Gastroesophageal sphincter (tissue), 4 donors: Measurements from ENCODE around the gene CD4. TPM values are rescaled to one million over a fixed set of nuclear protein-coding genes. Genes with fewer than 3 reads are reported as not detected.
A peak's percentile ranks its signal among the peaks of the same experiment; 100 is the strongest.

Experiments
- ATAC-seq: fragments of 150-250 bp; one replicate; pipeline ENCODE4 v1.9.1; 2016; ENCODE audit warnings: mild to moderate bottlenecking, moderate library complexity
- H3K27ac ChIP-seq, 4 donors: fragments of 200-600 bp; sonication (generic) in 3 of 4; 1 replicate in 3 of 4; 2 replicates in 1 of 4; pipeline ENCODE4 v1.5.1; 2016 to 2019
- H3K27me3 ChIP-seq: fragments of 200-600 bp; sonication (generic); one replicate; pipeline ENCODE4 v1.5.1; 2019
- H3K36me3 ChIP-seq, 2 donors: fragments of 200-600 bp; sonication (generic); one replicate each; pipeline ENCODE4 v1.5.1; 2019; ENCODE audit warnings: control low read depth in 1 of 2
- H3K4me1 ChIP-seq, 3 donors: fragments of 200-600 bp; sonication (generic); 1 replicate in 2 of 3; 2 replicates in 1 of 3; pipeline ENCODE4 v1.5.1; 2016 to 2019; ENCODE audit warnings: control low read depth in 2 of 3
- H3K4me3 ChIP-seq, 2 donors: fragments of 200-600 bp; sonication (generic); one replicate each; pipeline ENCODE4 v1.5.1; 2019; ENCODE audit warnings: mild to moderate bottlenecking in 1 of 2, moderate library complexity in 1 of 2
- H3K9me3 ChIP-seq, 3 donors: fragments of 200-600 bp; sonication (generic); one replicate each; pipeline ENCODE4 v1.5.1; 2017 to 2019; ENCODE audit warnings: control low read depth in 2 of 3
- CTCF ChIP-seq, 4 experiments: fragments of 200-600 bp in 2 of 4; fragments of 450-650 bp in 2 of 4; sonication (generic) in 1 of 4; IDR thresholded peaks; one replicate each; pipeline ENCODE4 v1.5.1; 2017 to 2019; ENCODE audit warnings: antibody characterized with exemption in 4 of 4, mild to moderate bottlenecking in 2 of 4, moderate library complexity in 2 of 4
- EP300 ChIP-seq: sonication (generic); formaldehyde crosslinking; IDR thresholded peaks from one replicate; pipeline ENCODE4 v1.6.1; 2017; ENCODE audit warnings: antibody characterized with exemption, mild to moderate bottlenecking
- POLR2A ChIP-seq, 2 donors: fragments of 450-650 bp; IDR thresholded peaks; one replicate each; pipeline ENCODE4 v1.6.1; 2017; ENCODE audit warnings: antibody characterized with exemption in 2 of 2, mild to moderate bottlenecking in 2 of 2, moderate library complexity in 1 of 2
- POLR2AphosphoS5 ChIP-seq: sonication (generic); formaldehyde crosslinking; IDR thresholded peaks from one replicate; pipeline ENCODE4 v1.6.1; 2017; ENCODE audit warnings: antibody characterized with exemption
- WGBS, 2 donors: methylation state at CpG; one replicate each; pipeline ENCODE4 v1.1.5; 2018; ENCODE audit warnings: low coverage in 1 of 2; 5-methylcytosine and 5-hydroxymethylcytosine counted together
- total RNA-seq, 4 donors: library from RNA; depleted of rRNA; stranded (reverse); fragments of >200 nt; gene quantifications; one replicate each; pipeline ENCODE4 v1.1.0, GENCODE V29; 2016

CD4 gene
- total RNA-seq, 4 donors from 2014 or later = 2.6 to 15.2 (median 9.1) TPM

- WGBS, 2 donors = 90 to 96% methylated on average over 7 to 15 of the region's 15 CpGs
- ATAC-seq = no peak
- Histone ChIP-seq H3K4me3 (peak overlapping the region in 1 of 2 donors; percentile 42), H3K27ac (no peak overlapping the region), H3K27me3 (no peaks in the 10 kb centered on the region), H3K9me3 (no peaks in the 10 kb centered on the region), H3K4me1 (peaks cover 0 to 71% (median 33%) of the 10 kb centered on the region in 3 donors), H3K36me3 (peaks cover 0 to 23% of the 10 kb centered on the region in 2 donors)
- TF ChIP-seq POLR2AphosphoS5 (no peak), POLR2A (IDR thresholded peaks at IDR 0.05) (no peak), EP300 (no peak), CTCF (IDR thresholded peaks at IDR 0.05) (no peak)
Measured at GRCh38 chr12:6774499-6775062, 14.7 kb upstream of the CD4 start.

- no peak overlapping the region for H3K27ac ChIP-seq
- H3K4me3 ChIP-seq = no peak overlapping the region
- no peak for TF ChIP-seq CTCF (IDR thresholded peaks at IDR 0.05)
- no peak for TF ChIP-seq POLR2AphosphoS5
- no peak for TF ChIP-seq POLR2A (IDR thresholded peaks at IDR 0.05)
- no peak for TF ChIP-seq EP300
- peaks cover 0 to 14% of the 10 kb centered on the region in 2 donors for H3K36me3 ChIP-seq
- H3K27me3 ChIP-seq = no peaks in the 10 kb centered on the region
- peaks cover 0 to 62% (median 30%) of the 10 kb centered on the region in 3 donors for H3K4me1 ChIP-seq
- no peak for ATAC-seq
- WGBS, 2 donors = 81 to 83% methylated on average over 8 to 12 of the region's 16 CpGs
- no peaks in the 10 kb centered on the region for H3K9me3 ChIP-seq
Measured at GRCh38 chr12:6775185-6776174, 13.8 kb upstream of the CD4 start.

- no peak for ATAC-seq
- peak overlapping the region; percentile 67 to 89 (median 86) for H3K27ac ChIP-seq
- WGBS, 2 donors = 86 to 93% methylated on average over 4 to 5 of the region's 5 CpGs
- TF ChIP-seq POLR2A (IDR thresholded peaks at IDR 0.05) (no peak), EP300 (no peak), POLR2AphosphoS5 (no peak), CTCF (IDR thresholded peaks at IDR 0.05) (no peak)
- no peaks in the 10 kb centered on the region for H3K27me3 ChIP-seq
- no peak overlapping the region for H3K4me3 ChIP-seq
- peaks cover 0 to 43% (median 13%) of the 10 kb centered on the region in 3 donors for H3K4me1 ChIP-seq
- no peaks in the 10 kb centered on the region for H3K9me3 ChIP-seq
- H3K36me3 ChIP-seq = peaks cover 0 to 4% of the 10 kb centered on the region in 2 donors
Measured at GRCh38 chr12:6777386-6777785, 11.9 kb upstream of the CD4 start.

GRCh38 chr12:6778217-6778573, 11.1 kb upstream of the CD4 start:
- Histone ChIP-seq H3K27me3 (no peaks in the 10 kb centered on the region), H3K9me3 (no peaks in the 10 kb centered on the region), H3K4me3 (peak overlapping the region; percentile 24 to 51), H3K36me3 (peaks cover 0 to 4% of the 10 kb centered on the region in 2 donors), H3K4me1 (peaks cover 0 to 35% (median 12%) of the 10 kb centered on the region in 3 donors), H3K27ac (peak overlapping the region; percentile 67 to 89 (median 86))
- WGBS, 2 donors = 3 to 19% methylated on average over 3 of the region's 14 CpGs
- peak; percentile 64 for ATAC-seq
- TF ChIP-seq EP300 = no peak
- TF ChIP-seq CTCF (IDR thresholded peaks at IDR 0.05) = no peak
- TF ChIP-seq POLR2AphosphoS5 = no peak
- TF ChIP-seq POLR2A (IDR thresholded peaks at IDR 0.05) = no peak
